ENCODE results near the gene CDCA8.
"Not testable (repeated sequence)": the region's sequence is repeated elsewhere in the genome, so short reads cannot be mapped to it uniquely, and the experiment has no call there.

Gene CDCA8

DNA sequence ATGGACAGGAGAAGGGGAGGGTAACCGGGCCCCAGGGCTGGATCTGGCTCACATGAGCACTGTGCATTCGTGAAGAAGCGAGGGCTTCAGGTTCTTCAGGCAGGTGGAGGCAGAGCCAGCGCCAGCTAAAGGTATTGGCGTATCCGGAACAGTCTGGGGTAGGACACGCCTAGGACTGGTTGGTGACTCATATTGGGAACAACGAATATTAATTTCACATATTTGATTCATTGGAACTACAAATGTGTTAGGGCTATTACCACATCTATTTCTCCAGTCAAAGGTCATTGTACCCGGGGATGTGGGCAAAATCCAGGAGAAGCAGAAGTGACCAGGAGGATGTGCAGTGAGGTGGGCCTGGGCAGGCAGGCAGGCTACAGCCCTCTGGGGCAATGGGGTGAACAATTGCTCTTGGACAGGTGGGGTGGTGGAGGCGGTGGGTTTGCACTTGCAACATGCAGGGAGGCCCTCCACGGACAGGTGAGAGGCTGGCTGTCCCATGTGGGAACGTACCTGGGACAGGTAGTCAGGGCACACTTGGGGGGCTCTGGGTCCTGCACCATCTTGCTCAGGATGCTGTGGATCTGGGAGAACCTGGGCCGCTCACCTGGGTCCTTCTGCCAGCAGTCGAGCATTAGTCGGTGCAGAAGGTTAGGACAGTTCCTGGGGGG lies 26.7 kb downstream of the CDCA8 start:
- DNase-seq: no peak

DNA sequence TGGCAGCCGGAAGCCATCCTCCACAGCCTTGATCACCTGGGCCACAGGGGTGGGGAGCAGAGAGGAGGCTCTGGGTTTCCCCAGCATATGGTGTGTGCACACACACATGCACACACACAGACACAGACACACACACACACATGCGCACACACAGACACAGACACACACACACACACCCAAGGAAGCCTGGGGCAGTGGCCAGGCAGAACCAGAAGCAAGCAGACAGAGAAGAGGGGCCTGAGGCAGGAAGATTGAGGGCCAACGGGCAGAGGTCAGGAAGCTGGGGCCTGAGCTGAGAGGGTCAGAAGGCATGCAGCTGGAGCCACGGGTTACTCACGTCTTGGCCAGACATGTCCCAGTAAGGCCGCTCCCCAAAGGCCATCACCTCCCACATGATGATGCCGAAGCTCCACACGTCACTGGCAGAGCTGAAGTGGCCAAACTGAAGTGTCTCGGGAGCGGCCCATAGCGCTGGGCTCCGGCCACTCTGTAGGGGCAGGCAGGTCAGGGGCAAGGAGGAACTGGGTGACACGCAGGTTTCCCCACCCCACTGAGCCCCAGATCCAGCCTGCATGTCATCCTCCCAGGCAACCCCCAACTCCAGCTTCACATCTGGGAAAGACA lies 27.4 kb downstream of the CDCA8 start:
- no peak for DNase-seq

DNA sequence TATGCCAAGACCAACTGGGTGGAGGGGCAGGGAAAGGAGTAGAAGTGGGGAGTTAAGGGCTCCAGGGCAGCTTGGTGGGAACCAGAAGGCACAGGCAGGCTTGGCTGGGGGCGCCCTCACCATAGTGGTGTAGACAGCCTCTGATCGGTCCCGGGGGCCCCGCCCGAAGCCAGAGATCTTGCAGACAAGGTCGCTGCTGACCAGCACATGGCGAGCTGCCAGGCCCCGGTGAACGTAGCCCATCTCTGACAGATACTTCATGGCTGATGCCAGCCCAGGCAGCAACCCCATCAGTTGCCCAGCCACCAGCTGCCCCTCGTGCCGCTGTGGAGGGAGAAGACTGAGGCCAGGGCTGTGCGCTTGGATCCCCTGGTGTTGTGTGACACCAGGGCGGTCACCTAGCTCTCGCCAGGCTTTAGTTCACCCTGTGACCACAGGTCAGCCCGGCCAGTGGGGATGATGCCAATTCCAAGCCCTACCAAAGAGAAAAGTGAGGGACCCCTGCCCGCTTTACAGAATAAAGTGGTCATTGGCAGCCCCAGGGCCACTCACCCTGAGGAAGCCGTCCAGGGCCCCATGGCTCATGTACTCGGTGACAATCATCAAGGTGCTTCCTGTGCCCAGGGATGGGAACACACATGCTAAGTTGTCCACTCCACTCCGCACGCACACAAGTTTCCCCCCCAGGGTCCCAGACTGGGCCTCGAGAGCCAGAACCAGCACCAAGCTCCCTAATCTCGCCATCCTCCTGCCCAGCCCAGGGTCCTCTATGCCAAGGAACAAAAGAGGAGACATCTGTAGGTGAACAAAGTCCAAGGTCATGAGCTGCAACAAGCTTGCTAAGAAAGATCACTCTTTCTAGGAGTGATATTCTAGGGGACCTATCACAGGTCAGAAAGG lies 28.2 kb downstream of the CDCA8 start:
- DNase-seq: no peak

DNA sequence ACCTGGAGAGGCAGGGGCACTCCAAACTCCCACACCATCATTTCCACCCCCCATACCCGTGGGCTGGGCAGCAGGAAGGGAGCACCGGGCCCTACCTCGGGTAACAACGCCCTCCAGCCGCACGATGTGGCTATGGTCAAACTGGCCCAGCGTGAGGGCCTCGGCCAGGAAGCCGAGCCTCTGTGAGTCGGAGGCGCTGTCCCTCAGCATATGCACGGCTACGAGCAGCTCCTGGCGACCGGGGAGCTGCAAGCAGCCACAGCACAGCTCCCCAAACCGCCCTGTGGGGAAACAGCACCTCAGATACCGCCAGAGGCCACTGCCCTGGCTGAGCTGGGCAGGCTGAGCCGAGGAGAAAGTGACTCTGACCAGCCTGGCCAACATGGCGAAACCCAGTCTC lies 29.2 kb downstream of the CDCA8 start:
- no peak for DNase-seq

DNA sequence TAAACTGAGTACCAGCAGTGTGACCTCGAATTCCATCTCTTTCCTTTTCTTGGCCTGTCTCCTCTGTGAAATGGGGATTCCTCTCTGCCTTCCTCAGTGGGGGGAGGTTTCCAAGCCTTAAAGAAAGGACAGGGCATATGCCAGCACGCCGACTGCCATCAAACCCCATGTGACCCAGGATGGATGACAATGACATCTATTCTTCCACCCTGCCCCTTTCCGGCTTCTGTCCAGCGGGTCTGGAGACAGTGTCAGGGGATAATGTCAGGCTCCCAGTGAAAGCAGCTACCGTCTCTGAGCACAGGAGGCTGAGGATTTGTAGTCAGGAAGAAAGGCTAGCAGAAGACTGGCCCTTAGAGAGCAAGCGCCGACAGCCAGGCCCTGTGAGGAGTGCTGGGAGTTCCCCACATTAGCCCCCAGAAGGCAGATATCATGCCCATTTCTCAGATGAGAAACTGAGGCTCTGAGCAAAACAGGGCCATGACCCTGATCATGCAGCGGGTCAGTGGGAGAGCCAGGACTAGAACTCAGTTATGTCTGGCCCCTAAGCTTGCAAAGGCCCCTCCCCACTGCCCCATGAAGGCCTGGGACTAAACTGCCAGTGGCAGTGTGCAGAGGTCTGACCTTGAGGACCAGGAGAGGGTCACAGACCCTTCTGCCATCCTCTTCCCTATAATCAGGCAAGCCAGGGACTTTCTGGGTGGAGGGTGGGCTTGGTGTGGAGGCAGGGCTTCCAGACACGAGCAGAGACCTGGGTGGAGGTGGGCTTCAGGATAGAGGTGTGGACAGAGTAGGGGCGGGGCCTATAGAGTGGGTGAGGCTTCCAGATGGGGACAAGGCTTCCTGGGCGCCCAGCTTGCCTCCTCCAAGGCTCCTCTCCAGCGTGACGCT lies 30.1 kb downstream of the CDCA8 start:
- no peak for DNase-seq

DNA sequence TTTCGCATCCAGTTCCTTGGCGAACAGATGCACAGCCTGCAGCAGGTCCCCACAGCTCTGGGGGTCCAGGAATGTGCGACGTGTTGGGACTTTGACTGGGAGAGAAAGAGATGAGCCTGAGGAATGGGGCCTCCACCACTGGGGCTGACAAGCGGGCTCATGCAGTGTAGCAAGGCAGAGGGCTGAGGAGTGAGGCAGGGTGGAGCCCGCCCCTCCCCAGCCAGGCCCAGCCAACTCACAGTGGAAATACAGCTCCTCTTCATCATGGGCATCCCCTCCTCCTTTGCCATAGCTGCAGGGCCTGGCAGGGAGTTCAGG lies 30.7 kb downstream of the CDCA8 start:
- no peak for DNase-seq

DNA sequence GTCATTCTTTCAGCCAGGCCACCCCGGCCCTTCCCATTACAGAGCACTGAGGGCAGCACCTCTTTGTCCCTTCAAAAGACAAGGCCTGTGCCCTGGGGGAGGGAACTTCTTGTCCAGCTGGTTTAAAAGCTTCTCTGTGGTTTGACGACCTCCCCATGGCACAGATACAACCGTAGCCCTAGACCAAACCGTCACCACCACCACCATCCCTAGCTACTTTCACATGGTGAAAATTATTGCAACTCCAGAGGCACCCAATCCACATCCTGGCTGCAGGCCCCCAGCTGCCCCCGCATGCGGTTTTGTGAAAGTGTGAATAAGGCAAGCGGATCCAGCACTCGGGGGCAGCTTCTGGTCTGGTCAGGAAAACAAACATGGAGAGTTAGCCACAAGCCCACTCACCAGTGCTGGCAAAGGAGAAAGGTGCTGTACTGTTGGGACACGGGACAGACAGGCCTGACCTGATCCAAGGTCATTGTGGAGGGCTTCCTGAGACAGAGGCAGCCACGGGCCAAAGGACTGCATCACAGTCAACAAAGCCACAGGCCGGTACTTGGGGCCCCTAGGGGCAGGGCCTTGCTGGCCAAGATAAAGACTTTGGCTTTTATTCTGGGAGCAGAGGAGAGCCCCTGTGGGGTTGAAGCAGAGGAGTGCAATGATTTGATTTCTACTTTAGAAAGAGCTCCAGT lies 31.2 kb downstream of the CDCA8 start:
- DNase-seq: no peak

DNA sequence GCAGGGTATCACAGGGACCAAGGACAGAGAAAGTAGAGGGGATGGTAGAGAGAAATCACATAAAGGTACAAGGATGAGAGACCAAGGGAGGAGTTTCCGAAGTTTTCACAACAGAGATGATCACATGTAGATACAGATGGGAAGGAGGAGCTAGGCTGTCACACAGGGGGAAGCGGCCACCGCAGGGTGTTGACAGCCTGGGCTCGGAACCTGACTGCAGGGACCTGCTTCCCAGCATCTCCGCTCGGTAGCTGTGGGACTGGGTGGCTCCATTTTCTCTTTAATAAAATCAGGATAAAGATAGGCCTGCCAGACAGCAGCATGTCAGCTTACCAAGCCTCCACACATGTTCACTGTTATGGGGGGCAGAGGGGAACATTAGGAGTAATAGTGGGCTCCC lies 32.3 kb downstream of the CDCA8 start:
- DNase-seq: no peak

DNA sequence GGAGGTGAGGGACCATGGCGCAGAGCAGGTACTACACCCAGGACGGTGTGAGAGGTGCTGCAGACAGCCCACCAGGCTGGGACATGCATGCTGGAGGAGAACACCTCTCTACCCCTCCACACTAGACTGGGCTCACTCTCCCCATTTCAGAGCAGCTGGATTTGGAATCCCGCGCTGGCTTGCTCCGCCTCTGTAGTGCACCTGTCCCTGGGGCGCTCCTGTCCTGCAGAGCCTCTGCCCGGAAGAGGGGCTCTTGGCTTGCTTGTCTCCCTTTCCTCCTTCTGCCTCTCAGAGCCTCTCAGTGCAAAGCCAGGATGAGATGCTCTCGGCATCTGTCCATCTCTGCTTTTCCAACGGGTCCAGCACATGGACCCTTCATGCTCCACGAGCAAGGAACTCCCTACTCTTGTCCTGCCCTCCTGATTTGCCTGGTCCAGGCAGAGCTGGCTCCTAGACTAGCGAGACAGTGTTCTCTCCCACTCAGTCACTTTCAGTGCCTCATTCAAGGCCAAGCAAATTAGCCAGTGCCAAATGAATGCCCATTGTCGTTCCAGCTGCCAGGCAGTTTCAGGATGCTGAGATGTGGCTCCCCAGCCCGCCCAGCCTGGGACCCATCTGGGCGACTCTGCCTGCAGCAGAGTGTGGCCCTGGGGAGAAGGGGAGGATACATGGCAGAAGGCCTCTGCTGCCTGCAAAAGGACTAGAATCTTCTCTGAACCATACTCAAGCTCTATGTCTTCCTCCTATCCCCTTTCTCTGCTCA lies 33.7 kb downstream of the CDCA8 start:
- no peak for DNase-seq

DNA sequence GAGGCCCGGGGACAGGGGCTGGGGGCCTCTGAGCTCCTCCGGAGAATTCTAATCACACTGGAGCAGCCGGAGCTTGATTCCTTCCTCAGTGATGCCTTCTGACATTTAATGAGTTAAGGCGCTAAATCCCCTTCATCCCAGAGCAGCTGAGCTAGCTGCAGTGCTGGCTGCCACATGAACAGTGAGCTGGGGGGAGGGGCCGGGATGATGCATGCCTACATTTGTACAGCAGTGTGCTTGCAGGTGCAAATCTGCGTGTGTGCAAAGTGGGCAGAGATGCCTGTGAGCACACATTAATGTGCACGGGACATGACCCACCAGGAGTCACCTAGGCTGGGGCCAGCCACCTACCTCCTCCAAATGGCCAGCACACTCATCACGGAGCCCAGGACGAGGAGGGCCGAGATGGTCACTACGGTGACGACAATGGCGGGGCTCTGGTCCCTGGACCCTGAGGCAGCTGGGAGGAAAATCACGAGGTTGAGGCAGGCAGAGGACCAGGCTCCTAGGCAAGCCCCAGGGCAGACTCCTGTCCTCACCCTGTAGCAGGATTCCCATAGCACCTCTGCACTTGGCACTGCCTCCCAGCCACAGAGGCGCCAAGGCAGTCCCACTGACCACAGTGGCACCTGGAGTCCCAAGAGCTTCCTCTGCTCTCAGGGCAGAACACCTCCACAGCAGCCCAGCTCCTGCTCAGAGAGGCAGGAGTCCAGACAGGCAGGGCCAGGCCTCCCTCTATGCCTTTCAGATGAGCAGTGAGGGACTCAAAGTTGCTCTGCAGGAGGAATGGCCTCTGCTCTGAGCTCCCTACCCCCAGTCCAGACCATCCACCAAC lies 34.7 kb downstream of the CDCA8 start:
- no peak for DNase-seq

DNA sequence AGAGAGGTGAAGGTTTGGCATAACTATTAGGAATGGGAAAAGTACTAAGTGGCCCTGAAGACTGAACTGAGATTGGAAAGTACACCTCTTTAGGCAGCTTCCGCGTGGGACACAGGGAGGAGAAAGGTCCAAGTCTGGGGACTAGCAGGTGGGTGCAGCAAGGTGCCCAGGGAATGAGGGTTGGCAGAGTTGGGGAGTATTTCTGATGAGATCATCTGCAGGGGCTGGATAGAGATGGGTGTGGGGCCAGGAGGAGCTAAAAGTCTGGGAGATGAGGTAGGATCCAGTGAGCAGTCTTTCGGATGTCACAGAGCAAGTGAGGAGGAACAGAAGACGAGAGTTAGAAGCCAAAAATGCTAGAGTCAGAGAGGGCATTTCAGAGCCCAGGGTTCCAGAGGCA lies 36.1 kb downstream of the CDCA8 start:
- DNase-seq: no peak

DNA sequence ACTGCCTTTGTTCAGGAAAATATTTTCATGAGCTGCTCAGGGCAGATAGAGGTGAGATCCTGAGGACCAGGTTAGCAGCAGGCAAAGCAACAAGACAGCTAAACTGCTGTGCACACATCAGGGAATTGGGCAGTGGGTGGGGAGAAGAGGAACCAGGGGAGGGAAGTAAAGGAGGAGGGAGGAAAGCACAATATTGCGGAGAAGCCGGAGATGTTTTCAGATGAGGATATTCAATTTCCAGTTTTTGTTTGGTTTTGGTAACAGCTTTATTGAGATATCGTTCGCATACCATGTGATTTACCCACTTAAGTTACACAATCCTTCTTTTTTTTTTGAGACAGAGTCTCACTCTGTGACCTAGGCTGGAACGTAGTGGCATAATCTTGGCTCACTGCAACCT lies 38.1 kb downstream of the CDCA8 start:
- DNase-seq: no peak

DNA sequence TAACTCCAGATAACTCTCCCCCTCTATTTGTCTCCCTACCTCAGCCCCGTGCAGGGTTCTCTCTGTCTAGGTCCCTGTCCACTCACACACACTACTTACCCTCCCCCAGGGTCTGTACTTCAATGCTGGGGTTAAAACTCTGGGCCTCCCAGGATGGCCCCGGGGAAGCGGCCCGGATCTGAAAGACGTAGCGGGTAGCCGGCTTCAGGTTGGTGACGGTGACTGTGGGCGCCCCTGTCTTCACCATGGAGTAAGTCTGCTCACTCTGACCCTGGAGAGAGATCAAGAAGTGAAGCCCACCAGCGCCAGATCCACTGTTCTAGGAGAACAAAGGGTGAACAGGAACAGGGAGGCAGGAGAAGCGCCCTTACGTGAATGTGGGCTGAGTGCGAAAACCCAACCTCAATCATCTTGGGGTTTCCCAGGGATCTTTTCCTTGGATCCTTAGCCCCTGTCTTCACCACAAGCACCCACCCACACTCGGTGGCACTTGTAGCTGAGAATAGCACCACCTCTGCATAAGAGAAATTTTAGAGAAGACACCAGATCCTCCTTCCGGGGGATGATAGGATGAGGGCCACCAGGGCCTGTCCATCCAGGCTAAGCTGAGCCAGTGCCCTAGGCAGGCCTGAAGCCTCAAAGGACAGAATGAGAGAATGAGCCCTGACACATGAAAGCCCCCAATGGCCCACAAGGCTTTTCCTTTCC lies 39.1 kb downstream of the CDCA8 start:
- no peak for DNase-seq

DNA sequence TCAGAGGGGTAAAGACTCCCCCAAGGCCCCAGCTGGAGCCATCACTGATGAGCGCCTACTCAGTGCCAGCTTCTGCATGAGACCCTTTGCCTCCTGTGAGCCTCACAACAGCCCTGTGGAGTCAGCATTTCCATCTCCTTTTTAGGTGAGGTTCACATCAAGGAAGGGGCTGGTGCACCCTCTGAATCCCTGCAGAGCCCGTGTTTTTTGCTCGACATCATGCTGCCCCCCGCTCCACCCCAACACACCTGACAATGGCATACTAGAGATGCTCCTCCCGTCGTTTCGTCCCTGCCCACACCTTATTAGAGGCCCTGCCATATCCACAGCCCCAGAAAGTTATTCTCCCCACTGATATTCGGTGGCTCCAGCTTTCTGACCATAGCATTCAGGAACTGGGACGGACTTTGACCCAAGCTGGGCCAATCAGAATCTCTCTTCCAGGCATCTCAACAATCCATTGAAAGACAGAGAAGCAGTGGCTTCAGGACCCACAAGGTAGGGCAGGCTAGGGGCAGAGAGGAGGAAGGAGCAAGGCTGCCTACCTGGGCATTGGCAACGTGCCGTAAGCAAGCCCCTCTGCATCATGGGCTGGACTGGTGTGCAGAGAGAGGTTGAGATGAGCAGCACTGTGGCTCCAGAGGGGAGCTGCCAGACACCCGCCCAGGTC lies 39.9 kb downstream of the CDCA8 start:
- no peak for DNase-seq

DNA sequence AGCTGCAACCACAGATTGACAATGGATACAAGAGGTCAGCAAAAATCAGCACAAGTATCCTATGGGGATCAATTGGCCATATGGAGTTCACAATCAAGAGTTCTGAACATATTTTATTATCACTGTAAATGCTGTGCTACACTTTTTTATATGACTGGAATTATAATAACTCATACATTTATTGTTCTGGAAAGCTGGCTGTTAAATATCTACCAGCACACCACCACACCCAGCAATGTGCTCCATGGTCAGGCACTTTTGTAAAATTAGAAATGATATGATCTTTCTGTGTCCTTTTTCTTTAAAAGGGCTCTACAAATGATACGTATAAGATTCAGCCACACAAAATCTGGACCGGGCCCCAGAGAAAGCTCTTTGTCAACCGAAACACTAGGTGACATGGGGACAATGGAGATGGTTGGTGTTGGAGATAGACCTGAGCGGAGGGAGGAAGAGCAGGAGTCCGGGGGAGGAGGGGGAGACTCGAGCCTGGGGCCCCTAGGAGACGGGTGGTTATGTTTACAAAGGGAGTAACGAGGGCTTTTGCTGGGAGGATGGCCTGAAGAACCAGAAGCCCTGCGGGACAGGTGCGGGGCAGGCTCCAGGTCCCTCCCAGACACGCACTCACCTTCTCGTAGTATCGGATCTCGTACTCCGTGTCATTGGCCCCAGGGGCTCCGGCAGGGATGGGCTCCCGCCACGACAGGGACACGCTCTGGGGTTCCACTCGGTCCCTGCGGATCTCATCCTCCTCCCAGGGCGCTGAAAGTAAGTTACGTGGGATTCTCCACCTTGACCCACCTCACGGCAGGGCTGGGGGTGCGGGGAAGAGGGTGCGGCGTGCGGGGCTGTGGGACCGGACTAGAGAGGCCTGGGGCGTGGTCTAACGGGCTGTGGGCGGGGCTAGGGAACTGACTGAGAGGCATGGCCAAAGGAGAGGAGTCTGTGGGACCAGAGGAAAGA lies 42.6 kb downstream of the CDCA8 start:
- no peak for DNase-seq

DNA sequence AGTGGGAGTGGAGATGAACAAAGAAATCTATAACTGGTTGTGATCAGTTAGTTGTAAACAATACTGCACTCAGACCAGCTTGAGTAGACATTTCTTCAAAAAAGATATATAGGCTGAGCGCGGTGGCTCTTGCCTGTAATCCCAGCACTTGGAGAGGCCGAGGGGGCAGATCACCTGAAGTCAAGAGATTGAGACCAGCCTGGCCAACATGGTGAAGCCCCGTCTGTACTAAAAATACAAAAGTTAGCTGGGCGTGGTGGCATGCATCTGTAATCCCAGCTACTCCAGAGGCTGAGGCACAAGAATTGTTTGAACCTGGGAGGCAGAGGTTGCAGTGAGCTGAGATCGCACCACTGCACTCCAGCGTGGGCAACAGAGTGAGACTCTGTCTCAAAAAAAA lies 45.7 kb downstream of the CDCA8 start:
- DNase-seq: not testable (repeated sequence)

DNA sequence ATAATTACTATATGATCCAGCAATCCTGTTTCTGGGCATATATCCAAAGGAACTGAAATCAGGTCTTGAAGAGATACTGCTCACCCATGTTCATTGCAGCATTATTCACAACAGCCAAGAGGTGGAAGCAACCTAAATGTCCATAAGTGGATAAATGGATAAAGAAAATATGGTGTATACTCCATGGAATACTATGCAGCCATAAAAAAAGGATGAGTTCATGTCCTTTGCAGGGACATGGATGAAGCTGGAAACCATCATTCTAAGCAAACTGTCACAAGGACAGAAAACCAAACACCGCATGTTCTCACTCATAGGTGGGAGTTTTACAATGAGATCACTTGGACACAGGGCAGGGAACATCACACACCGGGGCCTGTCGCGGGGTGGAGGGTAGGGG lies 46.3 kb downstream of the CDCA8 start:
- not testable (repeated sequence) for DNase-seq

DNA sequence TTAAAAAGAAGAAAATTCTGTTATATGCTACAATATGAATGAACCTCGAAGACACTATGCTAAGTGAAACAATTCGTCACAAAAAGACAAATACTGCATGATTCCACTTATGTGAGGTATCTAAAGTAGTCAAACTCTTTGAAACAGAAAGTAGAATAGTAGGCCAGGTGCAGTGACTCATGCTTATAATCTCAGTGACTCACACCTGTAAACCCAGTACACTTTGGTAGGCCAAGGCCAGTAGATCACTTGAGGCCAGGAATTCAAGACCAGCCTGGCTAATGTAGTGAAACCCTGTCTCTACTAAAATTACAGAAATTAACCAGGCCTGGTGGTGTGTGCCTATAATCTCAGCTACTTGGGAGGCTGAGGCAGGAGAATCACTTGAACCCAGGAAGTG lies 46.9 kb downstream of the CDCA8 start:
- DNase-seq: no peak
